ENCODE results near the gene NKX1-1. TPM values are rescaled to one million over a fixed set of nuclear protein-coding genes. Genes with fewer than 3 reads are reported as not detected.

Gene NKX1-1
- total and polyA plus RNA-seq, 2 of the 8 experiments (the other 6 are each of a cell fraction or from before 2014, with no cell fraction given): not detected

GRCh38 chr4:1452431-1453051, 46.3 kb upstream of the NKX1-1 start (continued):
- TF ChIP-seq RBBP5 (IDR thresholded peaks at IDR 0.05; ENCODE audit: borderline replicate concordance, low read depth, low read length) (no peak), CREB1 (IDR thresholded peaks at IDR 0.05) (no peak), RFX5 (IDR thresholded peaks at IDR 0.05; ENCODE audit: borderline replicate concordance, low read depth, low read length) (no peak), JUND (IDR thresholded peaks at IDR 0.05; ENCODE audit: low read length) (no peak), GABPA (IDR thresholded peaks at IDR 0.05; ENCODE audit: borderline replicate concordance, insufficient read depth, low read length) (no peak), SUZ12 (IDR thresholded peaks at IDR 0.05; ENCODE audit: low read length) (no peak), RXRA (IDR thresholded peaks at IDR 0.05; ENCODE audit: insufficient read depth, low read depth, low read length) (no peak)

Measured in H1 (cell line).